Measurements from ENCODE around the gene ACTL6A.
"Not testable (repeated sequence)": the region's sequence is repeated elsewhere in the genome, so short reads cannot be mapped to it uniquely, and the experiment has no call there.

Gene ACTL6A

GRCh38 chr3:179562591-179563270, at the start of gene ACTL6A:
TSS of gene ACTL6A (plus strand) at chr3:179562926. CDS start at chr3:179563093, 167 bp downstream.
- peak; percentile 99 for DNase-seq (ENCODE audit: low read depth)

GRCh38 chr3:179513862-179514261, 48.9 kb upstream of the ACTL6A start:
- DNase-seq (ENCODE audit: low read depth), result no peak

GRCh38 chr3:179516461-179517251, 46.1 kb upstream of the ACTL6A start:
- not testable (repeated sequence) for DNase-seq (ENCODE audit: low read depth)

- no peak for DNase-seq (ENCODE audit: low read depth)
These were observed 36.2 kb upstream of the ACTL6A start for GRCh38 chr3:179526482-179526881.

- no peak for DNase-seq (ENCODE audit: low read depth)
These were observed 35.7 kb upstream of the ACTL6A start for GRCh38 chr3:179526989-179527391.

- DNase-seq (ENCODE audit: low read depth), result no peak
These were observed 34.0 kb upstream of the ACTL6A start for GRCh38 chr3:179528772-179529171.

GRCh38 chr3:179531576-179531975, 31.1 kb upstream of the ACTL6A start:
- DNase-seq (ENCODE audit: low read depth), result no peak

GRCh38 chr3:179533274-179533673, 29.5 kb upstream of the ACTL6A start:
- DNase-seq (ENCODE audit: low read depth), result no peak

GRCh38 chr3:179536256-179536655, 26.5 kb upstream of the ACTL6A start:
- DNase-seq (ENCODE audit: low read depth), result no peak

- DNase-seq (ENCODE audit: low read depth), result no peak
These were observed 21.6 kb upstream of the ACTL6A start for GRCh38 chr3:179541094-179541493.

- DNase-seq (ENCODE audit: low read depth), result no peak
These were observed 21.1 kb upstream of the ACTL6A start for GRCh38 chr3:179541596-179541995.

- no peak for DNase-seq (ENCODE audit: low read depth)
These were observed 20.4 kb upstream of the ACTL6A start for GRCh38 chr3:179542375-179542774.

GRCh38 chr3:179544981-179545645, 17.6 kb upstream of the ACTL6A start:
- no peak for DNase-seq (ENCODE audit: low read depth)

GRCh38 chr3:179546814-179547241, 15.9 kb upstream of the ACTL6A start:
- no peak for DNase-seq (ENCODE audit: low read depth)

GRCh38 chr3:179551349-179552105, 11.2 kb upstream of the ACTL6A start:
- no peak for DNase-seq (ENCODE audit: low read depth)

- DNase-seq (ENCODE audit: low read depth), result peak; percentile 7
These were observed 3.9 kb upstream of the ACTL6A start for GRCh38 chr3:179558742-179559364.

GRCh38 chr3:179560791-179561190, 1.9 kb upstream of the ACTL6A start:
- no peak for DNase-seq (ENCODE audit: low read depth)

GRCh38 chr3:179563271-179563783, 601 bp downstream of the ACTL6A start:
- DNase-seq (ENCODE audit: low read depth), result peak; percentile 38

- DNase-seq (ENCODE audit: low read depth), result no peak
These were observed 2.8 kb downstream of the ACTL6A start for GRCh38 chr3:179565496-179565895.

GRCh38 chr3:179580992-179581391, 18.3 kb downstream of the ACTL6A start:
- no peak for DNase-seq (ENCODE audit: low read depth)

GRCh38 chr3:179589143-179589542, 26.4 kb downstream of the ACTL6A start:
- no peak for DNase-seq (ENCODE audit: low read depth)

All from stimulated activated CD4-positive, alpha-beta T cell treated with anti-CD3 and anti-CD28 coated beads, Interleukin-2, amount 100 ng/mL, for 4 hours (primary cell).